ENCODE results near the gene C1QTNF2. TPM values are rescaled to one million over a fixed set of nuclear protein-coding genes. Genes with fewer than 3 reads are reported as not detected.

Gene C1QTNF2
- total and polyA plus RNA-seq, 4 donors = 0.62 to 3.0 (median 1.6) TPM

GRCh38 chr5:160325716-160326115 lies 44.7 kb downstream of the C1QTNF2 start:
- Histone ChIP-seq H3K4me3 (no peak overlapping the region), H3K4me1 (ENCODE audit: control insufficient read depth in 5 of 5, insufficient read depth in 5 of 5, low read length in 5 of 5) (no peaks in the 10 kb centered on the region), H3K9ac (ENCODE audit: insufficient read depth in 1 of 2, low read length in 2 of 2) (no peak overlapping the region), H3K27me3 (ENCODE audit: control insufficient read depth in 3 of 3, insufficient read depth in 3 of 3, low read length in 2 of 3) (no peaks in the 10 kb centered on the region), H3K9me3 (ENCODE audit: control insufficient read depth in 4 of 4, insufficient read depth in 3 of 4, low read length in 3 of 4) (no peaks in the 10 kb centered on the region), H3K27ac (ENCODE audit: low read depth in 1 of 2, low read length in 1 of 2) (no peak overlapping the region), H3K36me3 (ENCODE audit: control insufficient read depth in 4 of 4, insufficient read depth in 4 of 4, low read length in 4 of 4) (no peaks in the 10 kb centered on the region)
- ATAC-seq (ENCODE audit: insufficient read depth, low FRiP score) (no peak), DNase-seq (no peak)
- no peak for TF ChIP-seq CTCF (IDR thresholded peaks at IDR 0.05; ENCODE audit: control extremely low read depth, extremely low read depth)
- WGBS, 2 donors = 76 to 89% methylated on average over 2 of the region's 2 CpGs

GRCh38 chr5:160324886-160325285 lies 45.5 kb downstream of the C1QTNF2 start:
- H3K9me3 ChIP-seq (ENCODE audit: control insufficient read depth in 4 of 4, insufficient read depth in 3 of 4, low read length in 3 of 4) = no peaks in the 10 kb centered on the region
- H3K27me3 ChIP-seq (ENCODE audit: control insufficient read depth in 3 of 3, insufficient read depth in 3 of 3, low read length in 2 of 3) = no peaks in the 10 kb centered on the region
- DNase-seq (no peak), ATAC-seq (ENCODE audit: insufficient read depth, low FRiP score) (no peak)
- H3K27ac ChIP-seq (ENCODE audit: low read depth in 1 of 2, low read length in 1 of 2) = no peak overlapping the region
- H3K4me1 ChIP-seq (ENCODE audit: control insufficient read depth in 5 of 5, insufficient read depth in 5 of 5, low read length in 5 of 5) = no peaks in the 10 kb centered on the region
- WGBS, 2 donors = 55 to 73% methylated on average over 2 of the region's 2 CpGs
- H3K9ac ChIP-seq (ENCODE audit: insufficient read depth in 1 of 2, low read length in 2 of 2) = no peak overlapping the region
- TF ChIP-seq CTCF (IDR thresholded peaks at IDR 0.05; ENCODE audit: control extremely low read depth, extremely low read depth) = no peak
- H3K36me3 ChIP-seq (ENCODE audit: control insufficient read depth in 4 of 4, insufficient read depth in 4 of 4, low read length in 4 of 4) = no peaks in the 10 kb centered on the region
- H3K4me3 ChIP-seq = no peak overlapping the region

GRCh38 chr5:160318409-160318808 lies 52.0 kb downstream of the C1QTNF2 start:
- Histone ChIP-seq H3K27ac (ENCODE audit: low read depth in 1 of 2, low read length in 1 of 2) (no peak overlapping the region), H3K9me3 (ENCODE audit: control insufficient read depth in 4 of 4, insufficient read depth in 3 of 4, low read length in 3 of 4) (no peaks in the 10 kb centered on the region), H3K4me1 (ENCODE audit: control insufficient read depth in 5 of 5, insufficient read depth in 5 of 5, low read length in 5 of 5) (peaks cover 0 to 11% (median 5%) of the 10 kb centered on the region in 5 donors), H3K27me3 (ENCODE audit: control insufficient read depth in 3 of 3, insufficient read depth in 3 of 3, low read length in 2 of 3) (no peaks in the 10 kb centered on the region), H3K36me3 (ENCODE audit: control insufficient read depth in 4 of 4, insufficient read depth in 4 of 4, low read length in 4 of 4) (no peaks in the 10 kb centered on the region), H3K4me3 (no peak overlapping the region), H3K9ac (ENCODE audit: insufficient read depth in 1 of 2, low read length in 2 of 2) (no peak overlapping the region)
- ATAC-seq (ENCODE audit: insufficient read depth, low FRiP score) = no peak
- DNase-seq = no peak
- WGBS, 2 donors = 49 to 81% methylated on average over 4 of the region's 4 CpGs
- no peak for TF ChIP-seq CTCF (IDR thresholded peaks at IDR 0.05; ENCODE audit: control extremely low read depth, extremely low read depth)

GRCh38 chr5:160317434-160317833 lies 53.0 kb downstream of the C1QTNF2 start:
- H3K27ac ChIP-seq (ENCODE audit: low read depth in 1 of 2, low read length in 1 of 2) = peak overlapping the region in 1 of 2 donors; percentile 62
- no peak for ATAC-seq (ENCODE audit: insufficient read depth, low FRiP score)
- no peak for TF ChIP-seq CTCF (IDR thresholded peaks at IDR 0.05; ENCODE audit: control extremely low read depth, extremely low read depth)
- H3K9ac ChIP-seq (ENCODE audit: insufficient read depth in 1 of 2, low read length in 2 of 2) = no peak overlapping the region
- H3K27me3 ChIP-seq (ENCODE audit: control insufficient read depth in 3 of 3, insufficient read depth in 3 of 3, low read length in 2 of 3) = no peaks in the 10 kb centered on the region
- DNase-seq = peak in 1 of 3 donors; percentile 27
- no peaks in the 10 kb centered on the region for H3K36me3 ChIP-seq (ENCODE audit: control insufficient read depth in 4 of 4, insufficient read depth in 4 of 4, low read length in 4 of 4)
- H3K4me3 ChIP-seq = no peak overlapping the region
- peaks cover 0 to 13% (median 5%) of the 10 kb centered on the region in 5 donors for H3K4me1 ChIP-seq (ENCODE audit: control insufficient read depth in 5 of 5, insufficient read depth in 5 of 5, low read length in 5 of 5)
- H3K9me3 ChIP-seq (ENCODE audit: control insufficient read depth in 4 of 4, insufficient read depth in 3 of 4, low read length in 3 of 4) = no peaks in the 10 kb centered on the region
- WGBS, 2 donors = 62 to 80% methylated on average over 5 of the region's 5 CpGs

Data from lung (tissue), 12 donors.